ENCODE results near the gene SHC4.
"Not testable (repeated sequence)": the region's sequence is repeated elsewhere in the genome, so short reads cannot be mapped to it uniquely, and the experiment has no call there.

SHC4 gene, protein sequence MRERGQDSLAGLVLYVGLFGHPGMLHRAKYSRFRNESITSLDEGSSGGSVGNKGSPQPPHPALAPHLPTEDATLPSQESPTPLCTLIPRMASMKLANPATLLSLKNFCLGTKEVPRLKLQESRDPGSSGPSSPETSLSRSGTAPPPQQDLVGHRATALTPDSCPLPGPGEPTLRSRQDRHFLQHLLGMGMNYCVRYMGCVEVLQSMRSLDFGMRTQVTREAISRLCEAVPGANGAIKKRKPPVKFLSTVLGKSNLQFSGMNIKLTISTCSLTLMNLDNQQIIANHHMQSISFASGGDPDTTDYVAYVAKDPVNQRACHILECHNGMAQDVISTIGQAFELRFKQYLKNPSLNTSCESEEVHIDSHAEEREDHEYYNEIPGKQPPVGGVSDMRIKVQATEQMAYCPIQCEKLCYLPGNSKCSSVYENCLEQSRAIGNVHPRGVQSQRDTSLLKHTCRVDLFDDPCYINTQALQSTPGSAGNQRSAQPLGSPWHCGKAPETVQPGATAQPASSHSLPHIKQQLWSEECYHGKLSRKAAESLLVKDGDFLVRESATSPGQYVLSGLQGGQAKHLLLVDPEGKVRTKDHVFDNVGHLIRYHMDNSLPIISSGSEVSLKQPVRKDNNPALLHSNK

DNA sequence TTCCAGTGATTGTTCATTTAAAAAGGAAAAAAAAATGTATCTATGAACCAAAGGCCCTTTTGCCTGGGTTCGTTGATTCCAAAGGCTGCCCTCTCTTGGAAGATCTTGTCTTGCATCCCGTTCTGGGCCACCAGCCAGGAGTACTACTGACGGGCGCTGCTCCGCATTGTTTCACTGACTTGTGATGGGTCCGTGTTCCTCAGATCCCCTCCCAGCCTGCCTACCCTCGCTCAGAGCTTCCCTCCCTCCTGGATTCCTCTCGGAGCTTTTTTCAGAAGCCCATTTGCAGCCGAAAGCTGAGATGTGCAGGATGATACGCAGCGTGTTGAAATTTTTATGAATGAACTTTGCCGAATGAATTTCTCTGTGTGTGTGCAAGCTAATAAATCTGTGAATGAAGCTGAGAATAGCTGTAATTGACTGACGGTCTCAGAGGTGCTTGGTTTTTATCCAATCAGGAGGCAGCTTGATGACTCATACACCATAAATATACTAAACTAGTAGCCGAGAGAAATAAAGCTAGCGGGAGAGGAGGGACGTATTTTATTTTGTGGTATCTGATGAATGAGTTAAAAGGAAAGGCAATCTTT lies at the start of gene SHC4:
TSS of gene SHC4 (minus strand) at position 396 of the 590 bp plus-strand sequence. CDS start 904 bp downstream, outside the sequence.
- peak; percentile 40 for DNase-seq

DNA sequence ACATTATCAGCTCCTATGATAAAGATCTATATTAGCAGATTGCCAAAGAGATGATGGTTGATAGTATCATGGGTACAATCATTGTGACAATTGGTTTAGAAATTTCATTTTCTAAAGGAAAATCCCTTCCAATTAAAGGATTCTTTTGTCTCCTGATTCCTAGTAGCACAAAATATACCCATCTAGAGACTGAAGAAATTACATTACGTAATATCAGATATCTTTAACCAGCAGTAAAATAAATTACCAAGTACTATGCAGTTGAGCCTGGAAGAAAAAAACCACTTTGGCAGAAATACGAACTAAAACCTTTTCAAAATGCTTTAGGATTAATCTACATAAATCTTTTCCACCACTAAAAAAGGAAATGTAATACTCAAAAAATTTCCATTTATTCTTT lies 35.6 kb upstream of the SHC4 start:
- no peak for DNase-seq

DNA sequence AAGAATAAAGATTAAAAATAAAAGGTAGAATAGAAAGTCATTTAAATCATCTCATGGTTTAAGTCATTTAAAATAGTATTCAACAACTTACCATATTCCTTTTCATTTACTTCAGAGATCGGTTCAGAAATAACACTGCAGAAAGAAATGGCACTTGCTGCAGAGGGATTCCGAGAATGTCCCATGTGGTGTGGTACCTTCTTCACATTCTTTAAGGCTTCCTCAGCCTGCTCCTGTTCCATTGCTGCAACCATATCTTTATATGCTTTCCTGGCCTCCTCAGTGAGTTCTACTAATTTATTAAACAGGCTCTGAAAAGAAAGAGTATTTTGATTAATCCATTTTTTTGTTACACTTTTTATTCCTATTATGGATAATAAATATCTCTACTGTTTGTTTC lies 32.6 kb upstream of the SHC4 start:
- DNase-seq, result no peak

DNA sequence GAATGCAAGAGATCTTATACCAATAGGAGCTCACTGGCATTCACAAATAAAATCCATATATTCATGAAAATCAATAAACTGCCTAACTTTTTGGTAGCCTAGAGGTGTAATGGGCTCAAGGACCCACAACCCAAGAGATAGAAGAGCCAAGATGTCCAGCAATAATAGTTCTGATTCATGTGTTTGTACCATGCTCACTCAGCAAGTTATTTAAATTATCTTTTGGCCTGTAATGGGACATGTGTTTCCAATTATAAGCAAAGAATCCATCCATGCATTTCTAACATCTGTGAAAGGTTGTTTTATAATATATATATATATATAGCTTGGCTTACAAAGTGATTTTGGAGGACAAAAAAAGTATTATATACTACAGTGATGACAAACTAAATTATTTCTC lies 29.7 kb upstream of the SHC4 start:
- no peak for DNase-seq

DNA sequence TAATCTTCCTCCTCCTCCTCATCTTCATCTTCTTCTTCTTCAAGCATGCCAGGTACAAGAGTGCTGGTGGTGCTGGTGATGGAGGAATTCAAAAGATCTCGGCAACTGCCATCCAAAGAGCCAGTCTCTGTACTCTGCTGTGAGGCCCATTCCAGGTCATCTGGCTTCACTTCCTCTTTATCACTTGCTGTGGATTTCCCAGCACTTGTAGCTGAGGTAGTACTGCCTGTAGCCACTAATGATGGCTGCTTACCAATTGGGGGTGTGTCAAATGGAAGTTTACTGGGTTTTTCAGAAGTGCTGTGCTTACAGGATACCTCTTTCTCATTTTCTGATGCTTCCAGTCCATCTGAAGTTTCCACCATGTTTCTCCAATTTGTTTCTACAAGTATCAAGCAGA lies 28.8 kb upstream of the SHC4 start:
- DNase-seq, result no peak

DNA sequence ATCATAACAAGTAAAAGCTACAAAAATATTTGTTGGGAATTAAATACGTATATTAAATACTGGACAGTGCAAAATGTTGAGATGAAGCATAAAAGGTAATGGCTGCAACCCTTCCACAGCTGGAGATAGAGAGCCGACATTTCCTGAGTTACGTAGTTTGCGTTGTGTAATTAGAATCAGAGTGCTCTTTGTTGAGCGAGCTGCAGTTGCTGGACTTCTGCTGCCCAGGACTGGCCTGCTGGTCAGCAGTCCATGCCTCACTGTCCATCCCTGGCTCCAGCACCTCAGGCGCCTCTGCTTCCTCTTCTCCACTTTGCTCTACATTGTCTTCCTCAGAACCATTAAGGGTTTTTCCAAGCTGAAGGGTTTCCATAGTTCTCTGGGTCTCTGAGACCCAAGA lies 28.4 kb upstream of the SHC4 start:
- DNase-seq, result no peak

DNA sequence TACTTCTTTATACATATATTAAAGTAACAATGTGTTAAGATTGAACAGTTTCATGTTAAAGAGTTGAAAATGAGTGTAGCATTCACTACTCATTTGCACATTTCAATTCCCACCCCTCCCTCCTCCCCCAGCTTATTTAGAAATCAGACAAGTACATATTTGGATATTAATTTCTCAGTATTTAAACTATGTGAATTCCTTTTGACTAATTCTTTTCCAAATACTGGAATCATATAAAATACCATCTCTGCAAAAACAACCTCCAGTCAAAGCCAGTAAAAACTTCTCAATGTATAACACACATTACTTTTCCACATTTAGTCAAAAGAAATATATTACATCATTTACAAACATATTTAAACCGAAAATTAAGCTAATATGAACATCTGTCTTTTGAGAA lies 25.5 kb upstream of the SHC4 start:
- DNase-seq, result no peak

DNA sequence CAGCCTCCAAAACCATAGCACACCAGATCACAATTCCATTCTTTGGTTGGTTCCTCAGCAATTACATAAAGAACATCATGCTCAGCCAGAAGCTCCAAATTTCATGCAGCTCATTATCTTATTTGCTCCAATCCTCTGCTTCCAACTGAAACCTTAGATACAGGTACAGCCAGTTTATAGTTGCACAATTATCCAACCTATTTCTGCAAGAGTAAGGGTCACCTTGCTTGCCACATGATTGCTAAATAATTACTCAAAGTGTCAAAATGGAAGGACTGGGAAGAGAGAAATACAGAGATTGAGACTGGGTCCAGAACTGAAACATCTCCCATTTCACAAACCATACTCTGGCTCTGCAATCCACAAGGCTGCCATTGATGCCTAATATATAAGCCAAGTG lies 23.4 kb upstream of the SHC4 start:
- no peak for DNase-seq

DNA sequence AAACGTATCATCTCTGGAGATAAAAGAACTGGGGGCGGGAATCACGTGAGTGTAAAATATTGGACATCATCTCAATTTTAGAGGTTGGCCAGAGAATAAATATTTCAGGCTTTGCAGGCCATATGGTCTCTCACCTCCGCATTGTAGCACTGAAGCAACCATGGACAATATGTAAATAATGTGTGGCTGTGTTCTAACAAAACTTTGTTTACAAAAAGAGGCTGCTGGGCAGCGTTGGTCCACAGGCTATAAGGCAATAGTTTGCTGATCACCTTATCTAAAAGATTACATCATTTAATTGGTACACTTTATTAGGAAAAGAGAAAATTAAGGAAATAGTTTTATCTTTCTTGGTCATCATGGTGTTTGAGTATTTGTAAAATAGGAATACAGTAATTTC lies 22.5 kb upstream of the SHC4 start:
- no peak for DNase-seq

DNA sequence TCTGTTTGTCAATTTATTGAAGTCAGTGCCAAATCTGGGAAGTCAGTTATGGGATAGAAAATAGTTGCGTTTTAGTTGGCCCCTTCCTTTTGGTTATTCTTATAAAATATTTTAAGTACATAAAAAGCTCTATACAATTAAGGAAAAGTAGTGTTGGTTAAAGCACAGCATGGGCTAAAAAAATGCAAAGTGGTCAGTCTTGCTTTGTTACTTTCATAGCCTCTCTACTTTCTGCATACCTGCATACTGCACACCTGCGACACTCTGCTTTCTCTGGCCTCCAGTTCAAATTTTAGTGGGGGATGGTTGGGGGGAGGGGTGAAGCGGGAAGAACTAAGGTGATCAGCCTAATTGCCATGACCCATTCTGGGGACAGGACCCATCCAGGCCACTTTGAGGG lies 21.8 kb upstream of the SHC4 start:
- DNase-seq, result no peak

DNA sequence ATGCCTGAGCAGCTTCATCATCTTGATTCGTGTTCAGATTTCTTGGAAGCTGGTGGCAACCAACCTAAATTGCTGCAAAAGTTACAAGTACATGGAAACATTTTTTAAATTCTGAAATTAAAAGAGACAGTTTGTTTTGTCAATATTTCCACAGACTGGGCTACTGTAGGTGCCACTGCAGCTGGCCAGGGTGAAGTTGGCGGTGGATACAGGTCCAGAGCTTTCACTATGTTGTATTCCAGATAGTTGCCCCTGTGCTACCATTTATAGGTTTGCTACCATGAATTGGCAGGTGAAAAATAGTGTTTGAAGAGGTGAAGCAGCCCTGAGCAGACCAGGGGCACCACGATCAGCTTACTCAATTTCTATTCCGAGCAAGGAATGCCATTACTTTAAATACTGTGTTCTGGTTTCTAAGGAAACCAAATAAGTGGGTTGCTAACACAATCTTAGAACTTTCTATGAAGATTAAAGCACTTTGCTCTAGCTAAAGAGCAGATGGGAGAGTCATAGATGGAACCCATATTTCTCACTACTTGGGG lies 21.2 kb upstream of the SHC4 start:
- no peak for DNase-seq

DNA sequence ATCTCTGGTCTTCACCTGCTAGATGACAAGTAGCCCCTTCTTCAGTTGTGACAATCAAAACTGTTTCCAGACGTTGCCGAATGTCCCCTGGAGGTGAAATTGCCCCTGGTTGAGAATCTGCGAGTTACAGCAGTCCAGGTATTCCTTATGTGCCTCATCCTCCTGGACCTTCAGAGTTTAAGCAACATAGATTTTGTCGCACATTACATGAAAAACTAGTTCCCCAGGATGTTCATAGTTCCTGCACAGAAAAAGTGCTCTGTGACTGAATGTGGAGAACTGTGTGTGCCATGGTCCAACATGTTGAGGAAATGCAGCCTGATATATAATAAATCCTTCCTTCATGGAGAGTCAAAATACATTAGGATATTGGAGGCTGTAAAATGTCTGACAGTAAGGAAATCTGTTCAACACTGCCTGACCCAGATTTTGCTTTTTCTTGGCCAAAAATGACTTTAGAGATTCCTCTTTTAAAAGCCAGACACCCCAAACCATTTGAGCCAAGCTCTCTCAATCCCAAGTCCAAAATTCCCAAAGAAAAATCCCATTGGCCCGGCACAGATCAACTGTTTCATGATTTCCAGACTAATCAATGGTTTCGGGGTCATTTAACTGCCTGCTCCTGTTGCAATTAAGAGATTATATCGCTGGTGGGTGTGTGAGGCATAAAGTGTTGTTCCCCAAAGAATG lies 20.4 kb upstream of the SHC4 start:
- no peak for DNase-seq

DNA sequence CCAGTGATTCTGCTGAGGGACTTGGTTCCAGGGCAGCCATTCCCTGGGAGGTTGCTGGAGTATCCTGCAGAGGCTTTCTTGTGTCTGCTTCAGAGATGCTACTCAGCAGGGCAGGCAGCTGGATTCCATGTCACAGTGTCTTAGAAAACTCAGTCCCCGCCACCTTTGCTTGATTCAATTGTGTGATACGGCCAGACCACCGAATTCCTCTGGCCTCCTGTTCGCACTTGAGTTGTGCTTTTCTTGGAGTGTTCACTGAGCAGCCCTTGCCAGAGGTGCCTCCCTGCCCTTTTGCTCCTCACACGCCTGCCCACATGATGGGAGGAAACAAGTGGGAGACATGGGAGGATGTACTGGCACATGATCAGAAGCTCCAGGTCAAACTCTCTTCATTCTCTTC lies 19.6 kb upstream of the SHC4 start:
- no peak for DNase-seq

DNA sequence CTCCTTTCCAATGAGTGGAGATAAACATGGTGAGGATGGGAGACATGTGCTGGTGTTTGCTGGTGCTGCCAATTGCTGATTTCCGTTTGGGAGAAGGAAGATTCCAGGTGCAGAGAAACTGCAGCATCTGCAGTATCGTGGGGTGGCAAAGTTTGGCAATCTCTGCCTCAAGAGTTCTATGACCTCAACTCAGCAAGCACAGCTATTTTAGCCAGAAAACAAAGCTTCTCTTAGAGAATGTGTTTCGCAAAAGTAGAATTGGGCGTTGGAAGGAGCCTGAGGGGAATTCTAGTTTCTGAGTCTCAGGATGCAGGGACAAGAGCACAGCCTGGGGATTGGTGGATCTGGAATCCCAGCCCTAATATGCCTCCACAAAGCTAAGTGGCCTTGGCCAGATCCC lies 18.2 kb upstream of the SHC4 start:
- DNase-seq, result no peak

DNA sequence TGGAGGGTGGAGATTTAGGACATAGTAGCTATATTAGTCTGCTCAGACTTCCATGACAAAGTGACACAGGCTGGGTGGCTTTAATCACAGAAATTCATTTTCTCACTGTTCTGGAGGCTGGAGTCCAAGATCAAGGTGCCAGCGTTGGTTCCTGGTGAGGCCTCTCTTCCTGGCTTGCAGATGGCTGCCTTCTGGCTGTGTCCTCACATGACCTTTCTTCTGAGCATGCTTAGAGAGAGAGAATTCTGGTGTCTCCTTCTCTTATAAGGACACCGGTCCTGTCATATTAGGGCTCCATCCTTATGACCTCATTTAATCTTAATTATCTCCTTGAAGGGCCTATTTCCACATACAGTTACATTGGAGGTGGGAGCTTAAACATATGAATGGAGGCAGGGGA lies 14.9 kb upstream of the SHC4 start:
- no peak for DNase-seq

DNA sequence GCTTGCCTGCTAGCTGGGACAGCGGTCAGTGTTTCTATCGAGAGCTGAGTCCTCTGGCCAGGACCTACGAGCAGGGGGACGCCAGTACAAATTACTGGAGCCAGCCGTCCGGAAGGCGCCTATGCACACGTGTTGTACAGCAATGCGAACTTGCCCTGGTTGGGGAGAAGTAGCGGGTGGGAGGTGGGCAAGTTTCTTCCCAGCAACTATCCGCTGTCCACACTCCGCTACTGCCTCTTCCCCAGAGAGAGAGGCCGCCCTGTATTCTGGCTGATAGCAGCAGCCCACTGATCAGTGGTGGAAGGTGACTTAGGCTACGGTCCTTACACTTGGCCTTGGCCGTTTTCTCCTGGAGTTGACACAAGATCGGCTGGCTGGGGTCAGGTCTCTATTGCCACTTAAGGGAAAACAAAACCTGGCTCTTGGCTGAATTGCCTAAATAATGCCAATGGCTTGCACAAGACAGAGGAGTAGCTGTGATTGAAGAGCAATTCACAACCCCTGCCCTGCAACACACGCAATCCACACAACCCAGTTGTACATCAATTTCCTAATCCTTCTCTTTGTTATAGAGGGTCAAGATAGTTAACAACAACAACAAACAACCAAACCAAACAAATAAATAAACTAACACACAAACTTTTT lies 12.8 kb upstream of the SHC4 start:
- no peak for DNase-seq

DNA sequence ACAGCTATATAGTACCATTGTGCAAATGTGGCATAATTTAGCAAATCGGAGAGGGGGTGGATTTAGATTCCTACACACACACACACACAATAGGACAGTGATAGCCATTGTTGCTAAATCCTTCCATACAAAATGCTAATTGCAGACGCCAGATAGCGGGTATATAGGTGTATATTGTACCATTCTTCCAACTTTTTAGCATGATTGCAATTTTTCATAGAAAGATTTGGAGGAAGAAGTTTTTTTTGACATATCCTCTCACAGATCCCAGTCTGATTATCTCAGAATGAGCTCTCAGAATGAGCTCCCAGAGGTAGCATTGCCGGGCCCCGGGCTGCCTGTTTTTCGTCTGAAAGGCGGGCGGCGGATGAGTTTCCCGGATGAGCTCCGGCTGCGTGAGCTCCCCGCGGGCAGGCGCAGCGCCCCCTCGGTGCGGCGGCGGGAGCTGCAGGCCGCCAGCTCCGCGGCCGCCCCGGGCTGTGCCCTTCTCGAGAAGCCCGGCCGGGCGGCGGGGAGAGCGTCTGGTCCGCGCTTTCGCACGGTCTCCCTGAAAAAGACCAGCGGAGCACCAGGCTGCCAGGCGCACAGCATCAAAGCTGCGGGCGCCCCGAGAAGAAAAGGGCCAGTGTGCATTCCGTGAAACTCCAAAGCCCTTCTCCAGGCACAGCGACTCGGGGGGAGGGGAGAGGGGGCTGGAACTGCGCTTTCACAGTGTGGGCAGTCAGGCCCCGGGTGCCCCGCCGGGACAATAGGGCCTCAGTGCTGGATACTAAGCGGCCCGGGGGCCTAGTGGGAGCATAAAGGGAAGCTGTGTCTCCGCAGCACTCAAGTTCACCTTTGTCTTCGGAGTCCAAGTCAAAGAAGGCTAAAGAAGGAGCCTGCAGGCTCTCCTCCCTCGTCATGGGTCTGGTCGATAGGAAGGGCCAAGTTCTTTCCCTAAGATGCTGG lies 12.0 kb upstream of the SHC4 start:
- DNase-seq, result peak; percentile 86

DNA sequence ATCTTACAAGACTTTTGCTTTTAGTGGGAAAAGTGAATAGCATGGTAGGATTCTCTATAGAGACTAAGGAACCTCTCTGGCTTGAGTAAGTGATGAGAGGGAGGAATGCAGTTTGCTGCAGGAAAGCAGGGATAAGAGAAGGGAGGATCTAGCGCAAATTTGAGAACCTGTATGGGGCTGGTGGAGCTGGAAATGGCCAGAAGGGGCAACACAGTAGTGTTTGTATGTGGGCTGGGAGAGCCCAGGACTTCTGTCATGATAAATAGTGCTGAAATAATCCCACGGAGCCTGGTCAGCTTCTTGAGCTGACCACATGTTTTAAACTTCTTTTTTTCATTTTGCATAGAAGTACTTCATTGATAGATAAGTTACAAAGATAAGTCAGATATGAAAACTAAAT lies 11.2 kb upstream of the SHC4 start:
- no peak for DNase-seq

DNA sequence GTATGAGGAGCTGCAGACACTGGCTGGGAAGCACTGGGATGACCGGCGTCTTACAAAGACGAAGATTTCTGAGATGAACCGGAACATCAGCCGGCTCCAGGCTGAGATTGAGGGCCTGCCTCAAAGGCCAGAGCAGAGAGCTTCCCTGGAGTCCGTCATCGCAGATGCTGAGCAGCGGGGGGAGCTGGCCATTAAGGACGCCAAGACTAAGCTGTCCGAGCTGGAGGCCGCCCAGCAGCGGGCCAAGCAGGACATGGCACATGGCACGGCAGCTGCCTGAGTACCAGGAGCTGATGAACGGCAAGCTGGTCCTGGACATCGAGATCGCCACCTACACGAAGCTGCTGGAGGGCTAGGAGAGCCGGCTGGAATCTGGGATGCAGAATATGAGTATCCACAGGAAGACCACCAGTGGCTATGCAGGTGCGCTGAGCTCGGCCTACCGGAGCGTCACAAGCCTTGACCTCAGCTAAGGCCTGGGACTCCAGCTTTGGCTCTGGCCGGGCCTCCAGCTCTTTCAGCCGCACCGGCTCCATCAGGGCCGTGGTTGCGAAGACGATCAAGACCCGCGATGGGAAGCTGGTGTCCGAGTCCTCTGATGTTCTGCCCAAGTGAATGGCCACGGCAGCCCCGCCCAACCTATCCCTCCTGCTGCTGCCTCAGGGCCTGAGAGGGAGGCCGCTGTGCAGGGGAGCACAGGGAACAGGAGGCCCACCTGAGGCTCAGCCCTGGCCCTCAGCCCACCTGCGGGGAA lies 9.2 kb upstream of the SHC4 start:
- DNase-seq, result no peak

DNA sequence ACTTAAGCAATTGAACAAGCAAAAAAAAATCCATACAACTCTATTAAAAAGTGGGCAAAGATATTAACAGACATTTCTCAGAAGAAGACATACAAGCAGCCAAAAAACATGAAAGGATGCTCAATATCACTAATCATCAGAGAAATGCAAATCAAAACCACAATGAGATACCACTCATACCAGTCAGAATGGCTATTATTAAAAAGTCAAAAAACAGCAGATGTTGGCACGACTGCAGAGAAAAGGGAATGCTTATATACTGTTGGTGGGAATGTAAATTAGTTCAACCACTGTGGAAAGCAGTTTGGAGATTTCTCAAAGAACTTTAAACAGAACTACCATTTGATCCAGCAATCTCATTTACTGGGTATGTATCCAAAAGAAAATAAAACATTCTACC lies 7.2 kb upstream of the SHC4 start:
- not testable (repeated sequence) for DNase-seq

DNA sequence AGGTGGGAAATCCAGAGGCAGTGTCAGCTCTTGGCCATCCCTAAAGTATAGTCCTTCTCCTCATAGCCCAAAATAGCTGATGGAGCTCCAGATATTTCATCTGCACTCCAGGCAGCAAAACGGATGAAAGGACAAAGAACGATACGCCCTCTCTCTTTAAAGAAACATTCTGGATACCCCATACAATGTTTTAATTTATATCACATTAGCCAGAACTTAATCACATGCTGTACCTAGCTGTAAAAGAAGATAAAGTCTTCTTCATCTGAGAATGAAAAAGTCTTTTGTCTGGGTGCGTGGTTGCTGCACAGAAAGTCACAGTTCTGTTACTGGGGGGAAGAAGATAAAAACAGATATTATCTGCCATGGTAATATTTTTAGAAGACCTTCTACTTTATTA lies 4.3 kb upstream of the SHC4 start:
- DNase-seq, result no peak
